ENCODE measurements around the gene NPBWR2.
"Not testable (repeated sequence)": the region's sequence is repeated elsewhere in the genome, so short reads cannot be mapped to it uniquely, and the experiment has no call there.

The NPBWR2 gene

DNA sequence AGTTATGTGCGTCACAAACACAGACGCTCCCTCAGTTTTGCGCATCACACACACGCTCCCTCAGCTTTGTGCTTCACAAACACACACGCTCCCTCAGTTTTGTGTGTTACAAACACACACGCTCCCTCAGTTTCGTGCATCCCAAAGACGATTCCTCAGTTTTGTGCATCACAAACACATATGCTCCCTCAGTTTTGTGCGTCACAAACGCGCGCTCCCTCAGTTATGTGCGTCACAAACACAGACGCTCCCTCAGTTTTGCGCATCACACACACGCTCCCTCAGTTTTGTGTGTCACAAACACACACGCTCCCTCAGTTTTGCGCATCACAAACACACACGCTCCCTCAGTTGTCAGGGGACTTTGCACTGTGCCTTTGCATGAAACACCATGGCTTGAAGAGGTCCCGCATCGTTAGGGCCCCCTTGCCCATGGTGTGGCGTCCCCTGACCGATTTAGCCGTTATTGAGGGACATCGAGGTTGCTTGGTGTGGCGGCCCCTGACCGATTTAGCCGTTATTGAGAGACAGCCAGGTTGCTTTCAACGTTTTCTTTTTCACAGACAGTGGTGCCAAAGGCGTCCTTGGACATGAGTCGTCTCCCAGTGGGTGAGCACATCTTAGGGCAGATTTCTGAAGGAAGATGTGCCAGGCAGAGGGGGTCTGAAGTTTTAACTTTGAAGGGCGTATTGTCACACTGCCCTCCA is 28.8 kb upstream of the NPBWR2 start:
- H3K4me3 ChIP-seq (ENCODE audit: low read length): no peak overlapping the region
- TF ChIP-seq, protein P1, sequence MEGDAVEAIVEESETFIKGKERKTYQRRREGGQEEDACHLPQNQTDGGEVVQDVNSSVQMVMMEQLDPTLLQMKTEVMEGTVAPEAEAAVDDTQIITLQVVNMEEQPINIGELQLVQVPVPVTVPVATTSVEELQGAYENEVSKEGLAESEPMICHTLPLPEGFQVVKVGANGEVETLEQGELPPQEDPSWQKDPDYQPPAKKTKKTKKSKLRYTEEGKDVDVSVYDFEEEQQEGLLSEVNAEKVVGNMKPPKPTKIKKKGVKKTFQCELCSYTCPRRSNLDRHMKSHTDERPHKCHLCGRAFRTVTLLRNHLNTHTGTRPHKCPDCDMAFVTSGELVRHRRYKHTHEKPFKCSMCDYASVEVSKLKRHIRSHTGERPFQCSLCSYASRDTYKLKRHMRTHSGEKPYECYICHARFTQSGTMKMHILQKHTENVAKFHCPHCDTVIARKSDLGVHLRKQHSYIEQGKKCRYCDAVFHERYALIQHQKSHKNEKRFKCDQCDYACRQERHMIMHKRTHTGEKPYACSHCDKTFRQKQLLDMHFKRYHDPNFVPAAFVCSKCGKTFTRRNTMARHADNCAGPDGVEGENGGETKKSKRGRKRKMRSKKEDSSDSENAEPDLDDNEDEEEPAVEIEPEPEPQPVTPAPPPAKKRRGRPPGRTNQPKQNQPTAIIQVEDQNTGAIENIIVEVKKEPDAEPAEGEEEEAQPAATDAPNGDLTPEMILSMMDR (conservative IDR thresholded peaks at IDR 0.05; ENCODE audit: low read depth, low read length): no peak
- DNase-seq (ENCODE audit: low read depth): no peak

DNA sequence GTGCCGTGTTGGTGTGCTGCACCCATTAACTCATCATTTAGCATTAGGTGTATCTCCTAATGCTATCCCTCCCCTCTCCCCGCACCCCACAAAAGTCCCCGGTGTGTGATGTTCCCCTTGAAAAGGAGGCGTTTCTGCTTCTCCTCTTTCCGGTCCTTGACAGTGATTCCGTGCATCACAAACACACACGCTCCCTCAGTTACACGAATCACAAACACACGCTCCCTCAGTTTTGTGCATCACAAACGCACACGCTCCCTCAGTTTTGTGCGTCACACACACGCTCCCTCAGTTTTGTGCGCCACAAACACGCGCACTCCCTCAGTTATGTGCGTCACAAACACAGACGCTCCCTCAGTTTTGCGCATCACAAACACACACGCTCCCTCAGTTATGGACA is 27.4 kb upstream of the NPBWR2 start:
- H3K4me3 ChIP-seq (ENCODE audit: low read length); DNase-seq (ENCODE audit: low read depth): not testable (repeated sequence)

DNA sequence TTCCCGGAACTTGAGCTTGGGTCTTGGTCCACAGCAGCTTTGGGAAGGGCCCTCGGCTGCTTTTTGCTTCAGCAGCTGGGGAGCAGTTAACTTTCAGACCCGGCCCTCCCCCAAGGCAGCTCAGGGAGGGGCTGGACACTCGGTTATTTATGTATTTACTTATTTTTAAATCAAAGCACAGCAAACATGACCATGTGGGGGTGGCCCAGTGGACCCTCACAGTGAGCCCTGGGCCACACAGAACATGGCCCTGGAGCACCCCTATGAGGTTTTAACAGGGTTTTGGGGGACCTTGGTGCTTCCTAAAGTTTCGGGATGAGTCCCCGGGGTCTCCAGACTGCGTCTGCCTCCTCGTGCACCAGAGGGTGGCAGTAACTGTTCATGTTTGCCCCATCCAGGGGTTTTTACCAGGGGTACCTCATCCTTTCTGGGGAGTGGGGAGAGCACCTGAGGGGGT is 26.6 kb upstream of the NPBWR2 start:
- H3K4me3 ChIP-seq (ENCODE audit: low read length): no peak overlapping the region

DNA sequence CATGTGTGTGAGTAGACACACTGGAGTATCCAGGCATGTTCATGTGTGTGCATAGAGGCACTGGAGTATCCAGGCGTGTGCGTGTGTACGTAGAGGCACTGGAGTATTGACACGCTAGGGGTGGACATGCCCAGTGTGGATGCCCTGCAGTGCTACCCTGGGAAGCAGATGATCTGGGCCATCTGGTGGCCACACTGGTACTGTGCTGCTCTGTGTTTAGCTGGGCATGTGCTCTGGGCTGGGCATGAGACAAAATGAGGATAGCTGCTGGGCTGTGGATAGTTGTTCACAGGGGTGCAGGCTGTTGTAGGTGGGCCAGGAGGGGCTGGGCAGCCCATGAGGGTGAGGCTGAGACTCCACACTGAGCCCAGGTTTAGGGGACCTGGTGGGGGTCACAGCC is 24.0 kb upstream of the NPBWR2 start:
- TF ChIP-seq, protein P1 (conservative IDR thresholded peaks at IDR 0.05; ENCODE audit: low read depth, low read length): peak; percentile 46
- no peak overlapping the region for H3K4me3 ChIP-seq (ENCODE audit: low read length)
- DNase-seq (ENCODE audit: low read depth): no peak

More for the DNA sequence above, 26.6 kb upstream of the NPBWR2 start:
- DNase-seq (ENCODE audit: low read depth): no peak
- TF ChIP-seq, protein P1 (conservative IDR thresholded peaks at IDR 0.05; ENCODE audit: low read depth, low read length): peak; percentile 41

DNA sequence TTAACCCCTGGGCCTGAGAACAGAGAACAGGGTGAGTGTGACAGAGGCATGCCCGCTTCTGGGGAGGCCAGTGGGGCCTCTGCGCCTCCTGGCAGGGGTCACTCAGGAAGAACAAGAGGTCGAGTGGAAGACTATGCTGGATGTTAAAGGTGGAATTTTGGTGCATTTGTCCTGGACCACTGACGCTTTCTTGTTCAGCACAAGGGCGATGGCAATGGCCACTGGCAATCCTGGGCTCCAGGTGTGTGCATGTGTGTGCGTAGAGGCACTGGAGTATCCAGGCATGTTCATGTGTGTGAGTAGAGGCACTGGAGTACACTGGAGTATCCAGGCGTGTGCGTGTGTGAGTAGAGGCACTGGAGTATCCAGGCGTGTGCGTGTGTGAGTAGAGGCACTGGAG is 23.5 kb upstream of the NPBWR2 start:
- H3K4me3 ChIP-seq (ENCODE audit: low read length): no peak overlapping the region
- TF ChIP-seq, protein P1 (conservative IDR thresholded peaks at IDR 0.05; ENCODE audit: low read depth, low read length): no peak
- DNase-seq (ENCODE audit: low read depth): no peak

DNA sequence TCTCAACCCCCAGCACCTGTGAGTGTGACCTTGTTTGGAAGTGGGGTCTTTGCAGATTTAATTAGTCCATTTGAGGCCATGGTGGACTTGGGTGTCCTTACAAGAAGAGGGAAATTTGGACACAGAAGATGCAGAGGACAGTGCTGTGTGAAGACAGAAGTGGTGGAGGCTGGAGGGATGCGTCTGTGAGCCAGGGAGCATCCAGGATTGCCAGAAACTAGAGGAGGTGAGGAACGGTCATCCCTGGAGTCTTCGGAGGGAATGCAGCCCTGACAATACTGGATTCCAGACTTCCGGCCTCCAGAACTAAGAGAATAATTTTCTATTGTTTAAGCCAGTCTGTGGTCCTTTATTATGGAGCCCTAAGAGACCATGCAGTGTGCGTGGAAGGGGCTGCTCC is 22.9 kb upstream of the NPBWR2 start:
- TF ChIP-seq, protein P1 (conservative IDR thresholded peaks at IDR 0.05; ENCODE audit: low read depth, low read length): no peak
- H3K4me3 ChIP-seq (ENCODE audit: low read length): no peak overlapping the region
- DNase-seq (ENCODE audit: low read depth): no peak

DNA sequence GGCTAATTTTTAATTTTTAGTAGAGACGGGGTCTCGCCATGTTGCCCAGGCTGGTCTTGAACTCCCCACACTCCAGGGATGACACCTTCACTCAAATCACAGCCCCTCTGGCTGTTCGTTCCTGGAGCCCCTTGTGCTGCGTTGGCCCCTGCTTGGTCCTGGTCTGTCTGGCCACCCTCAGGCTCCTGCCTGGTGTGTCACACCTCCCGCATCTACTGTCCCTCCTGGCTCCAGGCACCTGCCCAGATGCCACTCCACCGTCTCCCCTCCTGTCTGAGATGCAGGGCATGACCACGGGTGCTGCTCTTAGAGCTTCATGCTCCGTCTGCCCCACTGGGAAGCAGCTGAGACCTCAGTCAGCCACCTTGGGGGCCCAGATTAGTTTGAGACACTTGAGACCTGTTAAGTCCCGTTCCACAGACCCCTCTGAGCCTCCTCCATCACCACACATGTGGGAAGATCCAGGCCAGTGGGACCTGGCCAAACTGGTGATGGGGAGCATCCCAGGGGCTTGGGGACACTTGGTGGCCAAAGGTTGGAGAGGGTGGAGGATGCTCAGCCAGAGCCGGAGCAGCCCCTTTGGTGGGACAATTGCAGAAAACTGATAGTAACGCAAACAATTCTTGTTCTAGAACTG is 21.9 kb upstream of the NPBWR2 start:
- DNase-seq (ENCODE audit: low read depth): no peak
- no peak overlapping the region for H3K4me3 ChIP-seq (ENCODE audit: low read length)
- TF ChIP-seq, protein P1 (conservative IDR thresholded peaks at IDR 0.05; ENCODE audit: low read depth, low read length): no peak

DNA sequence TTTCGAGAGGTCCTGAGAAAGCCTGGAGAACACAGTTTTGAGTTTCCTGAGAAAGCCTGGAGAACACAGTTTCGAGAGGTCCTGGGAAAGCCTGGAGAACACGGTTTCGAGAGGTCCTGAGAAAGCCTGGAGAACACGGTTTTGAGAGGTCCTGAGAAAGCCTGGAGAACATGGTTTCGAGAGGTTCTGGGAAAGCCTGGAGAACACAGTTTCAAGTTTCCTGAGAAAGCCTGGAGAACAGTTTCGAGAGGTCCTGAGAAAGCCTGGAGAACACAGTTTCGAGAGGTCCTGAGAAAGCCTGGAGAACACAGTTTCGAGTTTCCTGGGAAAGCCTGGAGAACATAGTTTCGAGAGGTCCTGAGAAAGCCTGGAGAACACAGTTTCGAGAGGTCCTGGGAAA is 16.2 kb upstream of the NPBWR2 start:
- not testable (repeated sequence) for H3K4me3 ChIP-seq (ENCODE audit: low read length); DNase-seq (ENCODE audit: low read depth)

DNA sequence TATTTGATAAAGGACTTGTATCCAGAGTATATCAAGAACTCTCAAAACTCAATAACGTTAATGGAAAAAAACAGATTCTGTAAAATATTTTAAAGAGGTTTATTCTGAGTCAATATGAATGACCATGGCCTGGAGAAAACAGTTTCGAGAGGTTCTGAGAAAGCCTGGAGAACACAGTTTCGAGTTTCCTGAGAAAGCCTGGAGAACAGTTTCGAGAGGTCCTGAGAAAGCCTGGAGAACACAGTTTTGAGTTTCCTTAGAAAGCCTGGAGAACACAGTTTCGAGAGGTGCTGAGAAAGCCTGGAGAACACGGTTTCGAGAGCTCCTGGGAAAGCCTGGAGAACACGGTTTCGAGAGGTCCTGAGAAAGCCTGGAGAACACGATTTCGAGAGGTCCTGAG is 15.6 kb upstream of the NPBWR2 start:
- not testable (repeated sequence) for H3K4me3 ChIP-seq (ENCODE audit: low read length); DNase-seq (ENCODE audit: low read depth)
